ENCODE results near the gene ARHGEF40.

Gene ARHGEF40

DNA sequence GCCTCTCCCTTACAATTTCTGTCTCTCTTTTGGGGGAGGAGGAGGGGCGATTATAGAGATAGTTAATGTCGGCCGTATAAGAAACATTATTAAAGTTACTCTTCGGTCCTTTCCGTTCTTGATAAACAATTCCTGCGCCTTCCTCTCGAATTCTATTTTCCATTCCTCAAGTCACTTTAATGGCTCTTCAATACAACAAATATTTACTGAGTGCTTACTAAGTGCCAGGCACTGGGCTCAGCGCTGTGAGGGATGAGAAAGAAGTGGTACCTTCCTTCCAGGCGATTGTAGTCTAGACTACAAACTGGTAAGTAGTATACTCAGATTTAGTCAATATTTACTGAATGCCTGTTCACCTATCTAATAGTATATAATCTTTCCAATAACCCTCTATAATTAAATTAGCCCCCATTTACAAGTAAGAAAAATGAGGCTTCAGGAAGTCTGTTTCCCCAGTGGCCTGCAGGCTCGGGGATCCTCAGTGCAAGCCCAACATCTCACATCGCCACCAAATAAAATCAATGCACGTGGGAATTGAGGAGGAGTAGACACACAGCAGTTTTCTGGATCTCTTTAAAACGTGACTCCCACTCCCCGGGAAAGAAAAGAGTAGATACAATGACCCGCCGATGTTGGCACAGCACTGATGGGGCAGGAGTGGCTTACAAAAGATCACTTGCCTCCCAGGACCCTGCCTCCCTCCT, 28.9 kb downstream of the ARHGEF40 start:
- no peak for DNase-seq

DNA sequence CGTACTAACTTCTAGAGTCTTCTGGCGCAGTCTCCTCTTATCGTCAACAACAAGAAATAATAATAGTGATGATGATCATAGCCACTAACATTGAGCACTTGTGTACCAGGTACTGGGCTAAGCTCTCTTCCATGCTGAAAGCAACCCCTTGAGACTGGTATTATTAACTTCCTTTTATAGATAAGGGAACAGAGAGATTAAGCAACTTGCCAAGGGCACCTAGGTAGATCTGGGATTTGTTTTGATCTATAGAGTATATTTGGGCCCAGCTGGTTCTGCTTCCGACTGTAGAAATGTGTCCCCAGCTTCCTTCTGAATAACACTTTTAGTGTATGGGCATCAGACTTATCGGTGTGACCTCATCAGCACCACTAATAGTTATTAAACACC, 29.5 kb downstream of the ARHGEF40 start:
- no peak for DNase-seq

DNA sequence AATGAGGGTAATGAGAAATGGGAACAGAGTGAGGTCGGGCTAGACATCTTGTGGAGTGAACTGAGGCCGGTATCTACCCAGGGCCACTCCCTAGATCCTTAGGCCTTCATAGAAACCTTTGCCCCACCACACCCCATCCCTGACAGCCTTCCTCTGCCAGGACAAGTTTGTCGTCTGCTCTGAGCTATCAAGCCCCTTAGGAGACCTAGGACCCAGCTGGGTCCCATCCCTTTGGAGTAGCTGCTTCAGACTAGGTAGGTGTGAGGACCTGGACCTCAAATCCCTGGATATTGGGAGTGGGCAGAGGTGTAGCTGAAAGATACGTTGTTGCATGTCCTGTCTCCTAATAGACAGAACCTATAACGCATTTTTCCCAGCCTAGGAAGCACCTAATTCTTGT, 30.8 kb downstream of the ARHGEF40 start, which contains the start of gene TMEM253:
TMEM253 (plus strand) TSS at position 136 of the 400 bp plus-strand sequence. CDS start 278 bp downstream, outside the sequence.
- DNase-seq, result no peak

DNA sequence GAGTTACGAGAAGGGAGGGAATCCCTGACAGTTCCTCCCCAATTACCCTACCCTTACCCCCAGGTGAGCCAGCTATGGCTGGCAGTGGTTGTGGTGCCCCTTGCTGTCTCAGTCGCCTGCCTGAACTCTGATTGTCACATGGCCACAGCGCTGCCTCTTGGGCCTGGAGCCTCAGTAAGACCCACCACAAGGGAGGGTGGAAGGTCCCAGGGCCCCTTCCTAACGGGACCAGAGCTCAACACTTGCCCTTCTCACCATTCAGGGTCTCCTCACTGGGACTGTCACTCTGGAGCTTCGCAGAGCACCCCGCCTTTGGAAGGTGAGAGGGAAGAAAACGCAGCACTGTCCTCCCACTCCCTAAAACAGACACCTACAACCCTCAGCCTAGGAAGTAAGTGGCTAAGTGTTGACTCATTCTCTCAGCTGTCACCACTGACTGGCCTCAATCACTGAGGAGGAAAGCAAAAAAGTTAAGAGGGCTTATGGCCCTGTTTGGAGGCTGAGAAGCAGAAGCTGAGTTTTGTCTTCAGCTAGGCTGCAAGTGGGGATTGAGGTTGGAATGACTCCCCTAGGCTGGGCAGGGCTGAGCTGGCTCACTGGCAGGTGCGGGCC, 31.8 kb downstream of the ARHGEF40 start:
- peak; percentile 22 for DNase-seq

DNA sequence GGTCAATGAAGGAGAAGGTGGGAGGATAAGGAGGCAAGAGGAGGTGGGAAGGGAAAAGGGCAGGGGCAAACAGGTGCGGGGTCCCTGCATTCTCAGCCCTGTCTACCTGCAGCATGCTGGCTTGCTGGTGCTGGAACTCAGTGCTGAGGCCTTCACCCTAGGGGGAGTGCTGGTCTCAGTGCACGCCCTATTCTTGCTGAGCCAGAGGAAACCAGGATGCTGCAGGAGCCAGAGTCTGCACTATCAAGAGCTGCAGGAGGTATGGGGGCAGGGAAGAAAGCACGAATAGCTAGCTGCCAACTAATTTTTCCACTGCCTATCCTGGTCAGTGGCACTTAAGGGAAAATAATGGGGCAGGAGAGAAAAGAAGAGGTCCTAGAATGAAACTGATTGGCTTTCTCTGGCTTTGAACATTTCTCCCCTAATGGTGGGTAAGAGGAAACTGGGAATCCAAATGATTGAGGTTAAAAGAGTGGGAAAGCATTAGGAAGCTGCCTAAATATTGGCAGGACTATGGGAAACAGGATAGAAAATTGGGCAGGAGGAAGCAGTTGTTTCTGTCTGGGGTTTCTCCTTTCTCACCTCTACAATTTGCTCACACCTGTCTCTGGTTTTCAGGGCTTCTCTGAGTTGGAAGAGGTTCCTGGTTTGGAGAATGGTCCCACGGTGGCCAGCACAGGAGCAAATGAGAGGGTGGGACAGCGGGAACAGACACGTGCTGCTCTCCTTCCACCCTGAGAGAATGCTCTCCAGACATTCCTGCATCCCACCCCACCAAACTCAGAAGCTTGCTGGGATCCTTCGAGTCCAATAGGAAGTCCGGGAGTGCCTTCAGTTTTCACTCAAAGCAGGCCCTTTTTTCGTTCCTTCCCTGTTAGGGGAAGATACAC, 32.7 kb downstream of the ARHGEF40 start:
- DNase-seq, result no peak

DNA sequence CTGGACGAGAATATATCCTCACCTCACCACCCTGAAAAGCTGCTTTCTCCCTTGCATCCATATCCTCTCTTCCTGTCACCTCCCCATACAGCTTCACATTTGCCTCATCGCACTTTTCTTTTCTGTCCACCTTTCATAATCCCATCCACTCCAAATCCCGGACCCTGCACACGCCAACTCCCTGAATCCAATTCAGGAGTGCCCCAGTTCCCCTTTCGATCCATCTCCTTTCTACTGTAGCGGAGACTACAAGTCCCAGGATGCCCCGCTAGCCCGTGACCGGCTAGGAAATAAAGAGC, 33.3 kb downstream of the ARHGEF40 start:
- DNase-seq, result no peak

DNA sequence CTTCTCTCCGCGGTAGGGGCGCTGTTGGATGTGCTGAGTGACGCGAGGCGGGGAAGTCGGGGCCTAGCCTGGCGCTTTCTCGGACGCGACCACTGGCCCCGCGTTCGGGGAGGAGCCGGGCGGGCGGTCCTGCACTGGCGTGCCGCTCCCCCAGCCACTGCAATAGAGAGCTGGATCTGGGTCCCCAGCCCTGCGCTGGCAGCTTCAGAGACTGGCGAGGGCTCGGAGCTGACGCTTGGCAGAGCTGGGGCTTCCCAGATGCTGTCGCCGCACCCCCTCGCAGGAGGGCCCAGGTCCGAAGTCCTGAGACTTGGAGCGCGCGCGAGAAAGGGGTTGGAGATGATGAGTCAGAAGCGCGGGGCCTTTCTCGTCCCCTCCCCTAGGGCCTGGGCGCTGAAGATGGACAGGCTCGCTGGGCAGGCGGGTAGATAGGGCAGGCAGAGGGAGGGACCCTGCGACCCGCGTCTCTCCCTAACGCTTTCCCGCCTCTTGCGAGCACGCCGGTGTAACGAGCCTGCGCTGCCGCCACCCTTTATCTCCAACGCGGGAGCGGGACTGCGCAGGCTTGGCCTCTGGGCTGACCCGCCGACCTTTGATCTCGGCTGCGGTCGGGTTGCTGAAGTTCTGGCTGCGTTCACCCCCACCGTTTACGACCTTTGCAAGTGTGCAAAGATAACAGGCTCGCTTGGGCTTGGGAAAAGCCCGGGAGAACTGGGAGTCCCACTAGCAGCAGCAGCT, 33.8 kb downstream of the ARHGEF40 start:
- DNase-seq, result peak; percentile 98

DNA sequence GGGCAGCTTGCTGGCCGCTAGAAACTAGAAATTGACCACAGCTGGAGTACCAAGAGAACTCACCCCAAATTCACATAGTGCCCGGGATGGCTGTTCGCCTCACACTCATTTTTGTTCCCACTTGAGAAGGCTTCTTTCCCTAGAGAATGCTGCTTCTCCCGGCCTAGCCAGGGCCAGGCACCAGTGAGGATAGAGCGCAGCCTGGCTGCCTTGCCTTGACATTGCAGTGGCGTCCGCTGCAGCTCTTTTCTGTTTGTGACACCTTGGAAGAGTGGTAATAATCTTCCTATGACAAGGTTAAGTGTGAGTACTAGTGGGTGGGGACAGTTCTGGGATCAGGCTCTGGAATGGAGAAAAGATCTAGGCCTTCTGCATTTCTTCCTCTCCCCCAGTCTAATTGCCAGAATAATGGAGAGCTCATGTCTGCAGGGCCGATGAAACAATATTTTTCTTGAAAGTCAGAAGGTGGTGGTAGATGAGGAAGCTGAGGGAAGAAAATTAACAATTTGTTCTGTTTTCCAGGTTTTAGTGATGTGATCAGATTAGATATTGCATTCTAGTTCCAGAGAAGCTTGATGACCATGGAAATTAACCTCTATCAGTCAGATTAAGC, 34.5 kb downstream of the ARHGEF40 start:
- peak; percentile 72 for DNase-seq

DNA sequence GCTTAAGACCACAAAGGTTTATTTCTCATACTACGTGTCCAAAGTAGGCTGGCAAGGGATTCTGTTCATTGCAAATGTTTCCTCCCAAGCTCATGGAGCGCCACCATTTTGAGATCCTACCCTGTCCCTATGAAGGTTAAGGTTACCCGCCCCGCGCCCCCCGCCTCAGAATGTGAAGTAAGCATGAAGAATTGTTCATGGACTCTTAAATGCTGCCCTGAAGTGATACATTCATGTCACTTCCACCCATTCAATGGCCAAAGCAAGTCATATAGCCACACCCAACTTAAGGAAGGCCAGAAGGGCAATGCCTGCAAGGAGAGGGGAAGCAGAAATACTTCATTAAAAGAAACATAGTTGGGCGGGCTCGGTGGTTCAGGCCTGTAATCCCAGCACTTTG, 35.0 kb downstream of the ARHGEF40 start:
- peak; percentile 18 for DNase-seq

DNA sequence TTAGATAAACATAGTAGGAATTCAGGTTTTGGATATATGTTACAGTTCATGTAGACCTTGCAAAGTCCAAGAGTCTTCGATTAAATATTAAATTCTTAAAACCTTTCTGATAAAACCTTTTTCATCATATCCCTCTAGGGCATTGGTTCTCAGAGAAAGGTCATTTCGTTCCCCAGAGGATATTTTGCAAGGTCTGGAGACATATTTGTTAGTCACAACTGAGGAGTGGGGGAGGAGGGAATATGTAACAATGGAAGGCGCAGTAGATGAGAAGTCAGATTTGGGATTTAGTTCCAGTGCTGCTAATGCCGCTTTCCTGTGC, 36.0 kb downstream of the ARHGEF40 start:
- peak; percentile 82 for DNase-seq

DNA sequence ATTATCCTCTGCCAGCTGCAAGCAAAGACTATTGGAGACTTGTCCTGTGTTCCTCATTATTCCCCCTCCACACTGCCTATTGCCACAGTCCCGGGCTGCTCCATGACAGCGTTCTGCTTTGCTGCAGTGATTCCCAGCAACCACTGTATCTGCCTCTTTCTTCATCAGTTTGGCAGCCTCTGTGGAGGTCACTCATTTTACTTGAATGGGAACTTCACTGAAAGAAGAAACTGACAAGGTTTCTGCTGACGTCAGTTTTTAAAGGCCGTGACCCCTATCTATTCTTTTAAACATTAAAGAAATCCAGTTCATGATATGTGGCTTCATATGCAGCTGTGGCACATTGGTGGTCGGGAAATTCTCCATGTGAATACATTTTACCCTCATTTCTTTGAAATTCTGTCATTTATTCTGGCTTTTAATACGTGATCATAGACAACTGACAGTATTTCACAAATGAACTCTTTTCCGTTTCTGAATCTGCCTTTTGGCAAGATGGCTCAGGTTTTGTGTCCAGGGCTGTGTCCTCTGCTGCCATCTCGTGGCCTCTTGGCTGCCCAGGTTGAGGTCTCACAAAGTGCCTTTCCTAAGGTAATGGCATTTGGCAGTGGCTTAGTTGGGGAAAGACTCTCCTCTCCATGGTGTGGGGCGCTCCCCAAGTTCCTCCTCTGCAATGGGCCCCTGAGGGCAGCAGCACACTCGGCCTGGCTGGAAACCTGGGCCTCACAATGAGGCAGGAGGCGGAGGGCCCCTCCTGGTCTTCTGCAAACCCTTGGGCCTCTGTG, 36.6 kb downstream of the ARHGEF40 start:
- DNase-seq, result peak; percentile 78

DNA sequence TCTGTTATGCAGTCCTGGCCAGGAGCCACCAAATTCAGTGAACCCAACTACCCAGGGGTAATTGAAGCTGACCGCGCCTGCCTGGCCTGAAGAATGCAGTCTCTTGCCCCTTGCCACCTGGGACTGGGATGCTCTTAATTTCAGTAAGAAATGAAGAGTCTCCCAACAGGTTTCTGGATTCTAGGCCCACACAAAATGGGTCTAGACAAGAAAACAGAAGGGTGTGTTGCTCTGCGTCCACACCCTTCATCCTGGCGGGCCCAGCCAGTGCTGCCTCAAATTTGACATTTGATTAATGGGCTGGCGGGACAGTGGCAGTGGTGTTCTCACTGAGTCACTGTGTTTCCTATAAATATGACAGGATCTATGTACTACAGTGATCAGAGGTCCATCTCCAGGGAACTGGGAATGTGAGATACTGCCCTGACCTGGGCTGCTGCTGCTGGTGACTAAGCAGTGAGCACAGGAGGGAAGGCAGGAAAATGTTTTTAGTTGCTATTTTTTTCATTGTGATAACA, 37.2 kb downstream of the ARHGEF40 start:
- peak; percentile 23 for DNase-seq

DNA sequence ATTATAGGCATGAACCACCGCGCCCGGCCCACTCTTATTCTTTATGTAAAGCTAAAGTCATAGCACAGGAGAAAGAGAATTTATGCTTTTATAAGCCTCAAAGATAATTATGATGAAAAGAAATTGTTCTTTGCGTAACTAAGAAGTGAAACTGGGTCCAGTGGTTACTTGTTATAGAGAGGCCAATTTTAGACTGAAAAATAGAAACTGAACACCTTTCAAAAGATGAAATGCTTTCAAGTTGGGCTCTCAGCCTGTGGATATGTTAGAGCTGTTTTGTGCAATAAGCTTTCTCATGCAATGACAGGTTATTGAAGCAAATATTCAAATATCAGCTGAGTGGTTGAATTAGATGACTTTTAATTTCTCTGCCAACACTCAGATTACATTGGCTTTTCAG, 38.7 kb downstream of the ARHGEF40 start:
- DNase-seq, result no peak

DNA sequence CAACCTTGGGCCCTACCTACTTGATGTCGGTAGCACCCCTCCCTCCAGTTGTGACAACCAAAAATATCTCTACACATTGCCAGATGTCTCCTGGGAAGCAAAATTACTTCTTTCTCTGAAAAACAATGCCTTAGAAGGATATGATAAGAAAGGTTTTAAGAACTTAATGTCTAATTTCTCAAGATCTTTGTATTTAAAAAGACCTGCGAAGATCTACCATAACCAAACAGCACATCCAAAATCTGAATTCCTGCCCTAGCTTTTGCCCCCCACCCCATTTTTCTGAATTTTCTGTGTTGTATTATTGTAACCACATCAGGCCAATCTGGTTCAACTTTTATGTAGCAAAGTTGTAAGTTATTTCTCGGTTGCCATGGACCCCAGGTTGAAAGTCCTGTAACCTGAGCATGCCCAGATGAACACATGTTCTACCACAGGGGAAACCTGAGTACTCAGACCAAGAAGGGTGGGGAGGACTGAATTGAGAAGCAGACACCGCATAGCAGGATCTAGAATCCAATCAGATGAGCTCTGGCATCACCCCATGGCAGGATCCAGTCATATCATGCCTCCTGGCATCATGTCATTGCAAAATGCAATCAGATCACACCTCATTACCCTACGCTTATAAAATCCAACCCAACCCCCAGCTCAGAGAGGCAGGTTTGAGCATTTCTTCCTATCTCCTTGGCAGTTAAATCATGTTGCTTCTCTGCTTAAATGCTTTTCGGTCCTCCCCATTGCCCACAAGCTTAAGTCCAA, 39.5 kb downstream of the ARHGEF40 start:
- no peak for DNase-seq

DNA sequence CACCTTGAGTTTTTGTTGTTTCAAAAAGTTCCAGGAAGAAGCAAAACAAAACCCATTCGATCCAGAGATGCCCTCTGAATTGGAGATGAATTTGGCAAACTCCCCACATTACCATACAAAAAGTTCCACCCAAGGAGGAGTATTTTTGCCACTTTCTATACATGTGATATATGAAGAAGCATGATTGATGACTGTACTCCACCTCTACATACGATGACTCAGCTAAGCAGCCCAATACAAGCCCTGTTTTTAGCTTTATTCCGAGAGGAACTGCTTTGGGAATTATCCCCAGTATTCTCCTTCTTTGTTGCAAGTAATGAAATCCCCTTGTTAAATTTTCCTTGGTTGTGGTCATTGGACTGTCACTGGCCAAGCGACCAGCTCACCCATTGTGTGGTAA, 42.2 kb downstream of the ARHGEF40 start:
- DNase-seq, result no peak

DNA sequence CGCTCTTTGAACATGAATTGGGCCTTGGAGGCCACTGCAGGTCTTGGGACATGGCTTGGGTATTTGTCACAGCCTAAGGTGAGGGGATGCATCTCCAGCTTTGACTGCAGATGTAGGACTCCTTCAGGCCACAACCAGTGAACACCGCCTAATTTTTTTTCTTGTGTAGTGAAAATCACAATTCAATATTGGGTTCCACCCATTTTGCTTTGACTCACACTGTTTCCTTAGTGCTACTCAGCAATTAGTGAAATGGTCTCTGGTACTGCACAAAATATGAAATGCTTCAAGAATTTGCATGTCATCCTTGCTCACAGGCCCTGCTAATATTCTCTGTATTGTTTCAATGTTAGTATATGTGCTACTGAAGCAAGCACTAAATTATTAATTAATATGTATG, 43.3 kb downstream of the ARHGEF40 start:
- DNase-seq, result no peak

DNA sequence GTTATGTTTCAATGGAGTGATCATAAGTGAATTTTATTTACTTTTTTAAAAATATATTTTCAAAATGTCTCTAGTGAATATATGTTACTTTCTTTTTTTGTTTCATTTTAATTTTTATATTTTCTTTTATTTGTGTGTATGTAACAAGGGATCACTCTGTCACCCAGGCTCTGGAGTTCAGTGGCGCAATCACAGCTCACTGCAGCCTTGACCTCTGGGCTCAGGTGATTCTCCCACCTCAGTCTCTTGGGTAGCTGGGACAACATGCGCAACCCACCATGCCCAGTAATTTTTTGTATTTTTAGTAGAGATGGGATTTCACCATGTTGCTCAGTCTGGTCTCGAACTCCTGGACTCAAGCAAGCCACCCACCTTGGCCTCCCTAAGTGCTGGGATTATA, 48.8 kb downstream of the ARHGEF40 start:
- no peak for DNase-seq

DNA sequence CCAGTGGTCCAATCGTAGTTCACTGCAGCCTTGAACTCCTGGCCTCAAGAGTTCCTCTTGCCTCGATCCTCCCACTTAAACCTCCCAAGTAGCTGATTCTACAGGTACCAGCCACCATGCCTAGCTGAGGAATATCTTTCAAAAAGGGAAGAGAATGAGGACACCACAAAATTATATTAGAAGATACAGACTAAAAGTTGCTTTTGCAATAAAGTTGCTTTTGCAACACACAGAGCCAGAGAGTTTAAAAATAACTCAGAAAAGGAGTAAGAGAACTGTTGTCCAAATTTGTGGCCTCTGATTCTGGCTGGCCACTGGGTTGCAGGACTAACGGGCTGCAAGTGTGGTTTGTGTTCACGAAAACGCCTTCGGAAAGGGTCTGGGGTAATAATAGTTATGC, 50.6 kb downstream of the ARHGEF40 start:
- DNase-seq, result no peak

DNA sequence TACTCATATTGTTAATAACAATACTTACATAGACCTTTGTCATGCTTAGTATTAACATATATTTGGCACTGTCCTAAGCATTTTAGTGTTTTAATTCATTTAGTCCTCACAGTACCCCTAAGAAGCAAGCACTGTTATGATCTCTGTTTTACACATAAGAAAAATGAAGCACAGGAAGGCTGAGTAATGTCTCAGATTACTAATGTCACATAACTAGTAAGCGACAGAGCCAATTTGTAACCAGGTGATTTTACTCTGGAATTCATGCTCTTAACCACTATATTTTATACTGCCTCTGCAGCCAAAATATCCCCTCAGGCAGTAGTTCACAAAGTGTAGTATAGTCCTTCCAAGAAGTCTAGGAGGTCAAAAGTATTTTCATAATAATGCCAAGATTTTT, 51.0 kb downstream of the ARHGEF40 start:
- DNase-seq, result no peak

DNA sequence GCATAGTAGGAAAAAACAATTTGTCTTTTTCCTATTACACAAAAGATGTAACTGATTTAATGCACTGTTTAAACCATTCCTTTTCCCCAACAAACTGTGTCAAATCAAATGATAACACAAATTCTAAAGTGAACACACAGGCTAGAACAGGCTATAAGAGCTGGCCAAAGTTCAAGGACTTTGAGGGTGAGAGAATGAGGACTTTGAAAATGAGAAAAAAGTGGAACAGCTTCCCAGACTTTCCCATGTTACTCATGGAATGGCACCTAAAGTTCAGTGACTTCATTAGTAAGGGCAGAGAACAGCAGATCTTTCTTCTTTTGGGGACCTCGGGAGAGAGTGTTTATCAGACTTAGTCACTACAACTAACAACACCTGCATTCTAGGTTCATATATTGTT, 53.3 kb downstream of the ARHGEF40 start:
- no peak for DNase-seq

DNA sequence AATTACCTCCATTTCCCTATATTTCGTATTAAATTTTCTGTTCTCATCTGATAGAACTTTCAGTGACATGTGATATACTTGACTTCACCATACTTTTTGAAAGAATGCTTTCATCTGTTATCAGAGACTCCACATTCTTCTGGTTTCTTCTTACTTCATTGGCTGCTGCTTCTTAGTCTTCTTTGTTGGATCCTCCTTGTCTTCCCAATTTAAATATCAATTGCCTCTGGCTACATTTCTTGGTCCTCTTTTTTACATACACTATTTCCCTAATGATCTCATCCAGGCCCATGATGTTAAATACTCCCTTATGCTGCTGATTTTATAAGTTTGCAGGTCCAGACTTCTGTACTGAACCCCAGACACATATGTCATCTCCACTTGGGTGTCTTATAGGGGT, 63.8 kb downstream of the ARHGEF40 start:
- DNase-seq, result no peak
